Peyer's patch (tissue), 4 donors: ENCODE data around the gene MAML3. TPM values are rescaled to one million over a fixed set of nuclear protein-coding genes. Genes with fewer than 3 reads are reported as not detected.

Source experiments
- DNase-seq, 3 donors: peaks; one replicate each; pipeline ENCODE4 v3.0.0-alpha.2; 2017 to 2019
- H3K27ac ChIP-seq, 4 donors: fragments of 200-600 bp; sonication (generic); one replicate each; pipeline ENCODE4 v1.5.1; 2016 to 2019
- H3K27me3 ChIP-seq, 2 donors: fragments of 200-600 bp; sonication (generic); one replicate each; pipeline ENCODE4 v1.5.1; 2019
- H3K36me3 ChIP-seq, 3 donors: fragments of 200-600 bp; sonication (generic); one replicate each; pipeline ENCODE4 v1.5.1; 2016 to 2019
- H3K4me1 ChIP-seq, 4 donors: fragments of 200-600 bp; sonication (generic); one replicate each; pipeline ENCODE4 v1.5.1; 2016 to 2019
- H3K4me3 ChIP-seq, 4 donors: fragments of 200-600 bp; sonication (generic); 1 replicate in 3 of 4; 2 replicates in 1 of 4; pipeline ENCODE4 v1.5.1; 2016 to 2019; ENCODE audit warnings: mild to moderate bottlenecking in 1 of 4
- H3K9me3 ChIP-seq, 4 donors: fragments of 200-600 bp; sonication (generic); one replicate each; pipeline ENCODE4 v1.5.1; 2016 to 2019; ENCODE audit warnings: mild to moderate bottlenecking in 1 of 4
- CTCF ChIP-seq, 6 experiments: fragments of 450-650 bp in 4 of 6; fragments of 200-600 bp in 2 of 6; sonication (generic) in 1 of 6; IDR thresholded peaks; one replicate each; pipeline ENCODE4 v1.5.1; 2017 to 2019; ENCODE audit warnings: antibody characterized with exemption in 6 of 6, mild to moderate bottlenecking in 3 of 6, moderate library complexity in 1 of 6
- POLR2A ChIP-seq, 2 donors: fragments of 450-650 bp; IDR thresholded peaks; one replicate each; pipeline ENCODE4 v1.5.1; 2017; ENCODE audit warnings: antibody characterized with exemption in 2 of 2, mild to moderate bottlenecking in 2 of 2, moderate library complexity in 2 of 2
- total RNA-seq, 4 donors: library from RNA; depleted of rRNA; stranded (reverse); fragments of >200 nt; gene quantifications; one replicate each; pipeline ENCODE4 v1.1.0, GENCODE V29; 2016

MAML3 gene
- total RNA-seq, 4 donors from 2014 or later: 6.5 to 44.6 (median 22.1) TPM

GRCh38 chr4:140187316-140187695 lies 33.3 kb upstream of the MAML3 start:
- H3K4me1 ChIP-seq: peaks cover 0 to 15% (median 2%) of the 10 kb centered on the region in 4 donors
- H3K36me3 ChIP-seq: no peaks in the 10 kb centered on the region
- TF ChIP-seq CTCF (IDR thresholded peaks at IDR 0.05): no peak
- TF ChIP-seq POLR2A (IDR thresholded peaks at IDR 0.05): no peak
- DNase-seq: no peak
- H3K9me3 ChIP-seq: no peaks in the 10 kb centered on the region
- no peak overlapping the region for H3K4me3 ChIP-seq
- H3K27ac ChIP-seq: peak overlapping the region in 2 of 4 donors; percentile 17 to 34
- no peaks in the 10 kb centered on the region for H3K27me3 ChIP-seq

- Histone ChIP-seq H3K27me3 (no peaks in the 10 kb centered on the region), H3K4me3 (no peak overlapping the region), H3K4me1 (peaks cover 0 to 15% (median 2%) of the 10 kb centered on the region in 4 donors), H3K9me3 (no peaks in the 10 kb centered on the region), H3K27ac (peak overlapping the region in 2 of 4 donors; percentile 17 to 34), H3K36me3 (no peaks in the 10 kb centered on the region)
- DNase-seq: peak in 2 of 3 donors; percentile 67 to 79
- TF ChIP-seq POLR2A (IDR thresholded peaks at IDR 0.05) (no peak), CTCF (IDR thresholded peaks at IDR 0.05) (no peak)
Measured at GRCh38 chr4:140186651-140187315, 32.8 kb upstream of the MAML3 start.

GRCh38 chr4:140186082-140186438 lies 32.1 kb upstream of the MAML3 start:
- no peak for DNase-seq
- Histone ChIP-seq H3K4me1 (peaks cover 0 to 15% (median 2%) of the 10 kb centered on the region in 4 donors), H3K36me3 (no peaks in the 10 kb centered on the region), H3K4me3 (no peak overlapping the region), H3K27ac (no peak overlapping the region), H3K9me3 (no peaks in the 10 kb centered on the region), H3K27me3 (no peaks in the 10 kb centered on the region)
- TF ChIP-seq CTCF (IDR thresholded peaks at IDR 0.05): no peak
- TF ChIP-seq POLR2A (IDR thresholded peaks at IDR 0.05): no peak

GRCh38 chr4:140185412-140186081 lies 31.6 kb upstream of the MAML3 start:
- H3K9me3 ChIP-seq: no peaks in the 10 kb centered on the region
- no peak for DNase-seq
- H3K4me3 ChIP-seq: no peak overlapping the region
- H3K27me3 ChIP-seq: no peaks in the 10 kb centered on the region
- no peak overlapping the region for H3K27ac ChIP-seq
- H3K4me1 ChIP-seq: peaks cover 0 to 15% (median 2%) of the 10 kb centered on the region in 4 donors
- TF ChIP-seq CTCF (IDR thresholded peaks at IDR 0.05): no peak
- no peak for TF ChIP-seq POLR2A (IDR thresholded peaks at IDR 0.05)
- no peaks in the 10 kb centered on the region for H3K36me3 ChIP-seq

- Histone ChIP-seq H3K27me3 (no peaks in the 10 kb centered on the region), H3K36me3 (no peaks in the 10 kb centered on the region), H3K27ac (no peak overlapping the region), H3K4me3 (no peak overlapping the region), H3K9me3 (no peaks in the 10 kb centered on the region), H3K4me1 (peaks cover 0 to 15% (median 2%) of the 10 kb centered on the region in 4 donors)
- TF ChIP-seq POLR2A (IDR thresholded peaks at IDR 0.05): no peak
- TF ChIP-seq CTCF (IDR thresholded peaks at IDR 0.05): no peak
- DNase-seq: no peak
Measured at GRCh38 chr4:140183270-140183669, 29.3 kb upstream of the MAML3 start.
